Inflammatory macrophage treated with lipopolysaccharide for 4 hours (primary cell): ENCODE data around the gene SHC1.
"Not testable (repeated sequence)": the region's sequence is repeated elsewhere in the genome, so short reads cannot be mapped to it uniquely, and the experiment has no call there.

Source experiments
- DNase-seq: peaks from one replicate; pipeline ENCODE4 v3.0.0-alpha.2; 2020

SHC1 gene

GRCh38 chr1:154993572-154994268, 23.2 kb upstream of the SHC1 start, which contains the start of gene LENEP:
TSS of gene LENEP (plus strand) at chr1:154993586. CDS start at chr1:154993608, 22 bp downstream.
- DNase-seq = no peak

GRCh38 chr1:154992721-154993571, 22.4 kb upstream of the SHC1 start:
- no peak for DNase-seq

GRCh38 chr1:154990276-154990675, 19.7 kb upstream of the SHC1 start:
- no peak for DNase-seq

GRCh38 chr1:154989195-154989860, 18.8 kb upstream of the SHC1 start:
- no peak for DNase-seq

- no peak for DNase-seq
These were observed 17.8 kb upstream of the SHC1 start for GRCh38 chr1:154988058-154988954.

GRCh38 chr1:154987326-154987725, 16.8 kb upstream of the SHC1 start:
- no peak for DNase-seq

GRCh38 chr1:154986736-154987135, 16.2 kb upstream of the SHC1 start:
- not testable (repeated sequence) for DNase-seq

- DNase-seq = no peak
These were observed 13.4 kb upstream of the SHC1 start for GRCh38 chr1:154983776-154984466.

GRCh38 chr1:154982897-154983648, 12.5 kb upstream of the SHC1 start, which contains the start of gene FLAD1:
TSS of gene FLAD1 (plus strand) at chr1:154983344. CDS start at chr1:154983695, 351 bp downstream.
- DNase-seq = peak; percentile 99

GRCh38 chr1:154982341-154982740, 11.8 kb upstream of the SHC1 start:
- no peak for DNase-seq

GRCh38 chr1:154978360-154978759, 7.8 kb upstream of the SHC1 start:
- no peak for DNase-seq

- not testable (repeated sequence) for DNase-seq
These were observed 7.2 kb upstream of the SHC1 start for GRCh38 chr1:154977762-154978161.

- DNase-seq = peak; percentile 94
These were observed 5.0 kb upstream of the SHC1 start for GRCh38 chr1:154975409-154976059.

GRCh38 chr1:154974808-154975408, 4.4 kb upstream of the SHC1 start:
- DNase-seq = peak; percentile 98

- DNase-seq = peak; percentile 100
These were observed 3.7 kb upstream of the SHC1 start, which contains the start of gene CKS1B for GRCh38 chr1:154974102-154974807. TSS of gene CKS1B (plus strand) at chr1:154974681. CDS start at chr1:154974746, 65 bp downstream.

- peak; percentile 97 for DNase-seq
These were observed 3.0 kb upstream of the SHC1 start for GRCh38 chr1:154973344-154974101.

GRCh38 chr1:154972517-154973343, 2.2 kb upstream of the SHC1 start:
- DNase-seq = no peak

GRCh38 chr1:154972213-154972516, 1.6 kb upstream of the SHC1 start:
- DNase-seq = no peak
